RPMI7951 (cell line): ENCODE results near the gene FBXO47. TPM values are rescaled to one million over a fixed set of nuclear protein-coding genes. Genes with fewer than 3 reads are reported as not detected.
"Not testable (repeated sequence)": the region's sequence is repeated elsewhere in the genome, so short reads cannot be mapped to it uniquely, and the experiment has no call there.

Source experiments
- DNase-seq: peaks from one replicate; pipeline ENCODE4 v3.0.0-alpha.2; 2012; ENCODE audit warnings: low read depth
- total RNA-seq: library from RNA; depleted of rRNA; stranded (reverse); fragments of >200 nt; shearing (Covaris generic); gene quantifications from 2 replicates; pipeline ENCODE4 v1.2.3, GENCODE V29; 2014

FBXO47 gene
- total RNA-seq, 1 experiment from 2014 or later, result not detected

GRCh38 chr17:38922538-38923297 lies 44.5 kb downstream of the FBXO47 start:
- DNase-seq, result peak; percentile 56

GRCh38 chr17:38921756-38922411 lies 45.3 kb downstream of the FBXO47 start:
- no peak for DNase-seq

GRCh38 chr17:38920374-38921291 lies 46.6 kb downstream of the FBXO47 start:
- no peak for DNase-seq

- no peak for DNase-seq
Measured at GRCh38 chr17:38919316-38920078, 47.7 kb downstream of the FBXO47 start.

- no peak for DNase-seq
Measured at GRCh38 chr17:38918916-38919315, 48.3 kb downstream of the FBXO47 start.

- DNase-seq, result no peak
Measured at GRCh38 chr17:38918129-38918913, 48.9 kb downstream of the FBXO47 start.

DNA sequence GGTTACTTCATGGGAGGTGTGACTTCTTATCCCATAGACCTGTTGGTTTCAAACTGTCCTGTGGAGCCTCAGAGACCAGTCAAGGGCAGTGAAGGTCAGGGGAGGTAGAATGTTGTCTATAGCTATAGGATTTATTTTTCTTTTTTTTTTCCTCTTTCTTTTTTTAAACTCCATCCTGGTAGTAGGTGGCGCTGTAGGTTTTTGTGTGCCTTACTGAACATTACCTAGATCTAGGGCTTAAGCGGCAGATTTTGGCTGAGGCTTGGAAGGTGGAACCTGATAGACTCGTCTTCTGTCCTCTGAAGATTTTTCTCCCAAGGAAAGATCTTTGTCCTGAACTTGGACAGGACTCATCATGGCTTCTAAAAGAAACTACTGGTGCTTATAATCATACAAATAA lies 49.9 kb downstream of the FBXO47 start:
- no peak for DNase-seq

GRCh38 chr17:38916771-38917170 lies 50.4 kb downstream of the FBXO47 start:
- DNase-seq, result no peak

DNA sequence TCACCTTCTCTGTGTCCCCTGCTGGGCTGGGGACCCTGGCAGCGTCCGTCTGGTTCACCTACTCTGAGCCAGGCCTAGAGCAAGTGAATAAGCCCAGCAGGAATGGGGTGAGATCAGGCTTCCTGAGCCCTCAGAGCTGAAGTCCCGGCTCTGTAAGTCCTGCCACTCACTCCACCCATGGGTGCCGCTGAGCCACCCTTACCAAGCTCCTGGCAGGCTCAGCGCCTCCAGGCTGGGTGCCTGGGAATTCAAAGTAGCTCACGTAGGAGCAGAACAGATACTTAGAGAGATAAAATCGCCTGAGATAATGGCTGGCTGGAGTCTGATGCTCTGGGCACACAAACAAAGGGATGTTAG lies 51.6 kb downstream of the FBXO47 start:
- no peak for DNase-seq

DNA sequence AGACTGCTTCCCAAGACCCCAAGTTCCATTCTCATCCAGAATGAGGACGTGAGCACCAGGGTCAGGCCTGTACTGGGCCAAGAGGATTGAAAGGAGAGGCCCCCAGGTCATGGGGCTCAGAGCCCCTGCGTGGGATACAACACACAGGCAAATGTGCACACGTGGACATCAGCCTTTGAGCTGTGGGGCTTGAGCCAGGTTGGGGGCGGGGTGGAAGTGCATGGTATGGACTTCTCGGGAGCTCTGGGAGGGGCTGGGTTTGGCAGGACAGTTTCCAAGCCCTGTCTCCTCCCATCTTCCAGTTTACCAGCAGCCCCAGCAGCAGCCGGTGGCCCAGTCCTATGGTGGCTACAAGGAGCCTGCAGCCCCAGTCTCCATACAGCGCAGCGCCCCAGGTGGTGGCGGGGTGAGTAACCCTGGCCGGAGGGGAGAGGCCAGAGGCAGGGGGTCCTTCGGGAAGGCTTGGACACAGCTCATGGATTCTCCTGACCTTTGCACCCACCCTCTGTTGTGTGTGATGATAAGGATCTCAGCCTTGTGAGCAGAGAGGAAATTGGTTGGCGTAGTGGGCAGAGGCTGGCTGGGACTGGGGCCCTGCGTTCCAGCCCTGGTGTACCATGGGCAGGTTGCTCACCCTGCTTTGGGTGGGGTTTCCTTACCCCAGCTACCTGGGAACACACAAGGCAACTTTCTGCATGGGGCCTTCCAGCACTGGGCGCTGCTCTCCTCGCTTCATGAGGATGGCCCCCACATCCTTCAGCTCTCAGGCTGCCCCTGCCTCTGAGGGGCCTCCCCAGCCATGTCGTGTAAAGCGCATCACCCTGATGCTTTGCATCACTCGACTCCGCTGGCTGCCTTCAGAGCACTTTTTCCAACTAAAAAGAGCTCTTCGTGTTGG lies 52.2 kb downstream of the FBXO47 start:
- no peak for DNase-seq

- DNase-seq, result peak; percentile 41
Measured at GRCh38 chr17:38912221-38912813, 54.9 kb downstream of the FBXO47 start.

GRCh38 chr17:38911731-38912081 lies 55.5 kb downstream of the FBXO47 start:
- not testable (repeated sequence) for DNase-seq

DNA sequence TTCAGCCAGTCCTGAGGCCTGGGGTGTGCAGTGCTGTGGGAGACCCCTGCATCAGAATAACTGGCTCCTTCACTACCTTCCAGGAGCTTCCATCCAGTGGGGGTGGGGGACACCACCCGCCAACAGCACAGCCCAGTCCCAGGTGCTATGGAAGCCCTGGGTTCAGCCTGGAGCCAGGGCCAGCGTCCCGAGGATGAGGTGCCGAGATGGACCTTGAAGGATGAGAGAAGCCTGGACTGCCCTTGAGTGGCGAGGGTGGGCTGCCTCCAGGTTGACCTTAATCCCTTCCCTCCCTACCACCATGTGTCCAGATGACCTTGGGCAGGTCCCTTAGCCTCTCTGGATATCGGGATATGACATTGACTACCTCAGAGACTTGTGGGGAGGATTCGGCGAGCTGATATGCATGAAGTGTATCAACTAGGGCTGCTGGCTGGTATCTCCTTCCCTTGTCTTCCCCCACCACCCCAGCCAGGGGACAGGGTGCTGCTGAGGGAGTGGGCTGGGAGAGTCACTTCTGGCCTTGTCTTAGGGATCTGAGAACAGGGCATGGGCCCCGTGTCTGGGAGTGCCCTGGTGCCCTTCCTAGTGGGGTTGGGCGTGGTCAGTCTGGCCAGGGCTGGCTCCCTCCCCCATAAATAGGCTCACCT lies 56.0 kb downstream of the FBXO47 start:
- no peak for DNase-seq

DNA sequence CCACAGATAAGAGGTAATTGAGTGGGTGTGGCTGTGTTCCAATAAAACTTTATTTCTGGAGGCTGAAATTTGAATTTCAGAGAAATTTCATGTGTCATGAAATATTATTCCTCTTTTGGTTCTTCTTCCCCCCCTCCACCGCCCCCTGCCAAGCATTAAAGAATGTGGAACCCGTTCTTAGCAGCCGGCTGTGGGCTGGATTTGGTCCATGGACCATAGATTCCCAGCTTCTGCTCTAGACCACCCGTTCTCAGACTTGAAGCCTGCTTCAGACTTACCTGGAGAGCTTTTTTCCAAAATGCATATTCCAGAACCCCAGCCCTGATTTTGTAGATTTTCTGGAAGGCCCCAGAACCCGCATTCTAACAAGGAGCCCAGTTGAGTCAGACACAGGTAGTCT lies 56.9 kb downstream of the FBXO47 start:
- no peak for DNase-seq

- DNase-seq, result no peak
Measured at GRCh38 chr17:38908676-38909181, 58.5 kb downstream of the FBXO47 start.

- DNase-seq, result no peak
Measured at GRCh38 chr17:38907930-38908675, 59.1 kb downstream of the FBXO47 start.

GRCh38 chr17:38906460-38907228 lies 60.6 kb downstream of the FBXO47 start:
- DNase-seq, result no peak
